PC-3 (cell line): ENCODE data around the gene NFATC2IP. TPM values are rescaled to one million over a fixed set of nuclear protein-coding genes. Genes with fewer than 3 reads are reported as not detected.
"Not testable (repeated sequence)": the region's sequence is repeated elsewhere in the genome, so short reads cannot be mapped to it uniquely, and the experiment has no call there.

ENCODE experiments used
- ATAC-seq: fragments of 200-7000 bp; cut with Tn5 transposase; 2 replicates; pipeline ENCODE4 v1.9.1; 2020; ENCODE audit warnings: mild to moderate bottlenecking, moderate library complexity
- BruUV-seq: library from RNA; stranded (reverse); fragments of 400-500 nt; replicated peaks from 2 replicates; lab custom pipeline; 2021; lab: Mats Ljungman, UMichigan
- CTCF ChIA-PET: fragments of 300-600 bp; sonication (Branson Sonifier 250); formaldehyde crosslinking; loops from one replicate; lab custom pipeline; 2022; ENCODE audit warnings: antibody characterized with exemption; lab: Charles Lee
- POLR2A ChIA-PET: fragments of 300-600 bp; sonication (Branson Sonifier 250); formaldehyde crosslinking; loops from one replicate; lab custom pipeline; 2022; ENCODE audit warnings: antibody characterized with exemption; ENCODE audit not compliant: unreplicated experiment; lab: Charles Lee
- DNase-seq: peaks from one replicate; pipeline ENCODE4 v3.0.0-alpha.2; 2015
- H2AFZ ChIP-seq: fragments of 300-600 bp; sonication (generic); 2 replicates; pipeline ENCODE4 v1.6.0; 2016; ENCODE audit warnings: antibody characterized with exemption, low read length
- H3F3A ChIP-seq: fragments of 300-600 bp; sonication (generic); one replicate; pipeline ENCODE4 v1.6.0; 2017; ENCODE audit warnings: antibody characterized with exemption, low read length, control low read depth, mild to moderate bottlenecking; ENCODE audit not compliant: unreplicated experiment
- H3K27ac ChIP-seq: fragments of 300-600 bp; sonication (generic); 2 replicates; pipeline ENCODE4 v1.5.1; 2016; ENCODE audit warnings: mild to moderate bottlenecking, low read length
- H3K27me3 ChIP-seq: fragments of 300-600 bp; sonication (generic); 2 replicates; pipeline ENCODE4 v1.6.1; 2016; ENCODE audit warnings: low read length, mixed read lengths
- H3K36me3 ChIP-seq: fragments of 300-600 bp; sonication (generic); 2 replicates; pipeline ENCODE4 v1.6.1; 2016; ENCODE audit warnings: low read depth, mixed run types, low read length, mixed read lengths
- H3K4me1 ChIP-seq: fragments of 300-600 bp; sonication (generic); 2 replicates; pipeline ENCODE4 v1.5.1; 2016; ENCODE audit warnings: low read length; ENCODE audit not compliant: insufficient read depth
- H3K4me2 ChIP-seq: fragments of 300-600 bp; sonication (generic); 2 replicates; pipeline ENCODE4 v1.6.0; 2016; ENCODE audit warnings: low read length
- H3K4me3 ChIP-seq: fragments of 300-600 bp; sonication (generic); 2 replicates; pipeline ENCODE4 v1.5.1; 2016; ENCODE audit warnings: mild to moderate bottlenecking, low read length, mixed read lengths
- H3K79me2 ChIP-seq: fragments of 300-600 bp; sonication (generic); 2 replicates; pipeline ENCODE4 v1.6.1; 2017; ENCODE audit warnings: low read length, mixed read lengths
- H3K9ac ChIP-seq: fragments of 300-600 bp; sonication (generic); 2 replicates; pipeline ENCODE4 v1.6.0; 2016; ENCODE audit warnings: mild to moderate bottlenecking, low read length
- H3K9me2 ChIP-seq: fragments of 300-600 bp; sonication (generic); replicated peaks from 2 replicates; pipeline ENCODE4 v1.6.1; 2016; ENCODE audit warnings: mixed run types, low read length, mixed read lengths
- H3K9me3 ChIP-seq: fragments of 300-600 bp; sonication (generic); 2 replicates; pipeline ENCODE4 v1.6.1; 2016; ENCODE audit warnings: low read length, mixed read lengths
- H4K20me1 ChIP-seq: fragments of 300-600 bp; sonication (generic); 2 replicates; pipeline ENCODE4 v1.6.1; 2016; ENCODE audit warnings: low read length, mixed read lengths
- CTCF ChIP-seq: fragments of 300-600 bp; sonication (generic); conservative IDR thresholded peaks from 2 replicates; pipeline ENCODE4 v1.5.1; 2017; ENCODE audit warnings: antibody characterized with exemption, low read depth, mild to moderate bottlenecking, low read length
- EZH2 ChIP-seq: fragments of 300-600 bp; sonication (generic); IDR thresholded peaks from one replicate; pipeline ENCODE4 v1.6.1; 2017; ENCODE audit warnings: antibody characterized with exemption, mild to moderate bottlenecking, low read length; ENCODE audit not compliant: unreplicated experiment
- EZH2phosphoT487 ChIP-seq: fragments of 300-600 bp; sonication (generic); IDR thresholded peaks from 2 replicates; pipeline ENCODE4 v1.6.1; 2018; ENCODE audit warnings: mild to moderate bottlenecking, antibody characterized with exemption, low read length, borderline replicate concordance
- intact Hi-C: fragments of 100-400 bp; cut with micrococcal nuclease; formaldehyde crosslinking; loops from 2 replicates; pipeline ENCODE4 v1.9.0; 2023
- total RNA-seq: library from RNA; depleted of rRNA; stranded (reverse); fragments of >200 nt; gene quantifications from 2 replicates; pipeline ENCODE4 v1.2.3, GENCODE V29; 2014

The NFATC2IP gene
- total RNA-seq, 1 experiment from 2014 or later: 33.3 TPM

GRCh38 chr16:28975158-28975599 lies 24.4 kb downstream of the NFATC2IP start:
- Histone ChIP-seq H2AFZ (peak overlapping the region; percentile 89), H3F3A (no peaks in the 10 kb centered on the region), H3K36me3 (no peaks in the 10 kb centered on the region), H3K9me3 (no peaks in the 10 kb centered on the region), H3K4me2 (peak overlapping the region; percentile 83), H3K9ac (peak overlapping the region; percentile 74), H3K4me1 (no peaks in the 10 kb centered on the region; the same call in 1 of the 2 replicates), H3K79me2 (peaks cover 9% of the 10 kb centered on the region), H3K27me3 (no peaks in the 10 kb centered on the region), H4K20me1 (no peaks in the 10 kb centered on the region), H3K27ac (no peak overlapping the region), H3K9me2 (no peaks in the 10 kb centered on the region), H3K4me3 (peak overlapping the region; percentile 96)
- POLR2A ChIA-PET: no interaction called here
- CTCF ChIA-PET: no interaction called here
- no TSS peak for BruUV-seq
- intact Hi-C loops: no loop called here
- TF ChIP-seq CTCF (no peak), EZH2phosphoT487 (no peak), EZH2 (no peak)
- ATAC-seq (peak; percentile 25), DNase-seq (no peak)

- no TSS peak for BruUV-seq
- ChIA-PET CTCF (interaction anchor here (0.6 kb wide), 1 partner anchor 97 kb away, joined by 6 read pairs; no protein-coding TSS in a partner anchor), POLR2A (no interaction called here)
- Histone ChIP-seq H4K20me1 (no peaks in the 10 kb centered on the region), H3F3A (no peaks in the 10 kb centered on the region), H3K79me2 (peaks cover 9% of the 10 kb centered on the region), H3K9ac (no peak overlapping the region), H3K4me3 (no peak overlapping the region), H3K27me3 (no peaks in the 10 kb centered on the region), H3K36me3 (peaks cover 6% of the 10 kb centered on the region; the same call in 1 of the 2 replicates), H3K27ac (no peak overlapping the region), H3K9me3 (no peaks in the 10 kb centered on the region), H3K4me2 (no peak overlapping the region), H3K4me1 (no peaks in the 10 kb centered on the region; the same call in 1 of the 2 replicates), H2AFZ (no peak overlapping the region), H3K9me2 (no peaks in the 10 kb centered on the region)
- no peak for TF ChIP-seq EZH2
- peak; percentile 64 for TF ChIP-seq CTCF
- TF ChIP-seq EZH2phosphoT487: no peak
- DNase-seq (peak; percentile 21), ATAC-seq (no peak)
- intact Hi-C loops: no loop called here
Observed at GRCh38 chr16:28977703-28978662, 27.2 kb downstream of the NFATC2IP start.

GRCh38 chr16:28980330-28980729 lies 29.6 kb downstream of the NFATC2IP start:
- CTCF ChIA-PET, H3F3A ChIP-seq, H3K9me2 ChIP-seq, H3K9me3 ChIP-seq, H3K4me2 ChIP-seq, H4K20me1 ChIP-seq, H3K4me3 ChIP-seq, H3K79me2 ChIP-seq, ATAC-seq, H2AFZ ChIP-seq, POLR2A ChIA-PET, BruUV-seq, H3K9ac ChIP-seq, H3K4me1 ChIP-seq, H3K36me3 ChIP-seq, H3K27ac ChIP-seq, H3K27me3 ChIP-seq, DNase-seq, intact Hi-C loops: not testable (repeated sequence)
